ENCODE measurements around the gene RFNG. TPM values are rescaled to one million over a fixed set of nuclear protein-coding genes. Genes with fewer than 3 reads are reported as not detected.

RFNG gene
- total RNA-seq, 1 donor from 2014 or later: 30.0 TPM

GRCh38 chr17:81999976-82000802 lies 51.4 kb downstream of the RFNG start:
- DNase-seq (ENCODE audit: low spot score): no peak

- no peak for DNase-seq (ENCODE audit: low spot score)
These were observed 52.0 kb downstream of the RFNG start for GRCh38 chr17:81999587-81999975.

- DNase-seq (ENCODE audit: low spot score): no peak
These were observed 52.7 kb downstream of the RFNG start for GRCh38 chr17:81998691-81999438.

GRCh38 chr17:81998212-81998611 lies 53.4 kb downstream of the RFNG start:
- no peak for DNase-seq (ENCODE audit: low spot score)

Other genes starting within 250 kb of the RFNG start
- not detected for gene GCGR, start 247.7 kb downstream of the RFNG start, total RNA-seq
- gene MCRIP1, start 218.5 kb downstream of the RFNG start, total RNA-seq: 73.6 TPM
- gene PPP1R27, start 216.8 kb downstream of the RFNG start, total RNA-seq: not detected
- 665 TPM for gene P4HB, start 191.3 kb downstream of the RFNG start, total RNA-seq
- 498 TPM for gene ARHGDIA, start 180.5 kb downstream of the RFNG start, total RNA-seq
- 64.2 TPM for gene ALYREF, start 160.2 kb downstream of the RFNG start, total RNA-seq
- 70.3 TPM for gene ANAPC11, start 160.1 kb downstream of the RFNG start, total RNA-seq
- gene NPB, start 149.6 kb downstream of the RFNG start, total RNA-seq: 0.29 TPM
- 58.9 TPM for gene PCYT2, start 140.4 kb downstream of the RFNG start, total RNA-seq
- gene SIRT7, start 133.6 kb downstream of the RFNG start, total RNA-seq: 30.4 TPM
- 14.1 TPM for gene MAFG, start 124.1 kb downstream of the RFNG start, total RNA-seq
- gene PYCR1, start 114.5 kb downstream of the RFNG start, total RNA-seq: 63.9 TPM
- gene MYADML2, start 104.6 kb downstream of the RFNG start, total RNA-seq: not detected
- 4.0 TPM for gene NOTUM, start 90.6 kb downstream of the RFNG start, total RNA-seq
- gene ASPSCR1, start 74.2 kb downstream of the RFNG start, total RNA-seq: 52.4 TPM
- 58.5 TPM for gene CENPX, start 28.9 kb downstream of the RFNG start, total RNA-seq
- gene LRRC45, start 28.5 kb downstream of the RFNG start, total RNA-seq: 11.0 TPM
- gene RAC3, start 20.1 kb downstream of the RFNG start, total RNA-seq: 5.0 TPM
- 176 TPM for gene DCXR, start 14.1 kb downstream of the RFNG start, total RNA-seq
- gene GPS1, start 87 bp upstream of the RFNG start, total RNA-seq: 91.2 TPM
- 158 TPM for gene DUS1L, start 14.0 kb upstream of the RFNG start, total RNA-seq
- 165 TPM for gene FASN, start 46.4 kb upstream of the RFNG start, total RNA-seq
- gene CCDC57, start 161.0 kb upstream of the RFNG start, total RNA-seq: 108 TPM
- gene SLC16A3, start 177.2 kb upstream of the RFNG start, total RNA-seq: 44.2 TPM
- gene CSNK1D, start 221.9 kb upstream of the RFNG start, total RNA-seq: 170 TPM

Measured in ureter (tissue), 1 donor.